HepG2 (cell line): ENCODE measurements around the gene TXNDC11. TPM values are rescaled to one million over a fixed set of nuclear protein-coding genes. Genes with fewer than 3 reads are reported as not detected.

Experiments
- BHLHE40 ChIP-seq: IDR thresholded peaks from 2 replicates; pipeline ENCODE4 v1.6.1; 2011; ENCODE audit warnings: low read length, improper control_type of control experiment
- CBX5 ChIP-seq: sonication (generic); formaldehyde crosslinking; IDR thresholded peaks from 2 replicates; pipeline ENCODE4 v1.4.0; 2020; ENCODE audit warnings: missing genetic modification reagents, borderline replicate concordance
- KAT2B ChIP-seq: fragments of 150-350 bp; IDR thresholded peaks from 2 replicates; pipeline ENCODE4 v1.6.1; 2014; ENCODE audit warnings: low read depth, low read length, borderline replicate concordance
- KLF11 ChIP-seq: IDR thresholded peaks from 2 replicates; pipeline ENCODE4 v1.6.1; 2016; ENCODE audit warnings: missing compliant biosample characterization
- MAX ChIP-seq: IDR thresholded peaks from 2 replicates; pipeline ENCODE4 v1.6.1; 2012; ENCODE audit warnings: inconsistent platforms
- MED1 ChIP-seq: sonication (generic); formaldehyde crosslinking; IDR thresholded peaks from 2 replicates; pipeline ENCODE4 v1.4.0; 2020; ENCODE audit warnings: missing genetic modification reagents
- NFRKB ChIP-seq: fragments of 450-650 bp; IDR thresholded peaks from 2 replicates; pipeline ENCODE4 v1.6.1; 2017
- POLR2A ChIP-seq, 2 experiments: IDR thresholded peaks; 2 replicates each; pipeline ENCODE4 v1.6.1; 2011; ENCODE audit warnings: low read depth in 2 of 2, low read length in 2 of 2, mild to moderate bottlenecking in 1 of 2, moderate library complexity in 1 of 2; ENCODE audit not compliant: insufficient read depth in 1 of 2
- RNF2 ChIP-seq: fragments of 450-650 bp; conservative IDR thresholded peaks from 2 replicates; pipeline ENCODE4 v1.6.1; 2016; ENCODE audit warnings: low read depth
- TFE3 ChIP-seq: IDR thresholded peaks from 2 replicates; pipeline ENCODE4 v1.6.1; 2016
- TSC22D2 ChIP-seq: sonication (generic); formaldehyde crosslinking; IDR thresholded peaks from 2 replicates; pipeline ENCODE4 v1.5.1; 2020; ENCODE audit warnings: missing genetic modification reagents, mild to moderate bottlenecking, borderline replicate concordance
- YY1 ChIP-seq: IDR thresholded peaks from 2 replicates; pipeline ENCODE4 v1.6.1; 2011; ENCODE audit warnings: low read length, low read depth, moderate library complexity, mild to moderate bottlenecking; ENCODE audit not compliant: insufficient read depth, insufficient replicate concordance
- ZNF431 ChIP-seq: sonication (generic); formaldehyde crosslinking; IDR thresholded peaks from 2 replicates; pipeline ENCODE4 v1.9.0; 2022; ENCODE audit warnings: missing genetic modification reagents, low read depth, mild to moderate bottlenecking, borderline replicate concordance
- ZNF460 ChIP-seq: sonication (generic); formaldehyde crosslinking; IDR thresholded peaks from 2 replicates; pipeline ENCODE4 v1.5.1; 2020; ENCODE audit warnings: missing genetic modification reagents, mild to moderate bottlenecking, borderline replicate concordance
- ZNF557 ChIP-seq: sonication (generic); formaldehyde crosslinking; IDR thresholded peaks from 2 replicates; pipeline ENCODE4 v1.4.0; 2020; ENCODE audit warnings: missing genetic modification reagents
- ZNF567 ChIP-seq: sonication (generic); formaldehyde crosslinking; IDR thresholded peaks from 2 replicates; pipeline ENCODE4 v1.8.1; 2023; ENCODE audit warnings: mild to moderate bottlenecking, missing genetic modification reagents, borderline replicate concordance
- ZNF577 ChIP-seq: sonication (generic); formaldehyde crosslinking; IDR thresholded peaks from 2 replicates; pipeline ENCODE4 v1.4.0; 2020; ENCODE audit warnings: mild to moderate bottlenecking, low read depth, missing genetic modification reagents, borderline replicate concordance
- ZNF614 ChIP-seq: IDR thresholded peaks from 2 replicates; pipeline ENCODE4 v1.6.1; 2018; ENCODE audit warnings: missing biosample characterization, missing genetic modification reagents, inconsistent platforms, borderline replicate concordance
- ZNF644 ChIP-seq: IDR thresholded peaks from 2 replicates; pipeline ENCODE4 v1.6.1; 2016; ENCODE audit warnings: low read depth
- ZNF740 ChIP-seq: sonication (generic); formaldehyde crosslinking; IDR thresholded peaks from 2 replicates; pipeline ENCODE4 v1.4.0; 2020; ENCODE audit warnings: missing genetic modification reagents
- ZNF780A ChIP-seq: sonication (generic); formaldehyde crosslinking; IDR thresholded peaks from 2 replicates; pipeline ENCODE4 v1.8.0; 2022; ENCODE audit warnings: mild to moderate bottlenecking, missing genetic modification reagents, moderate library complexity
- ZNF790 ChIP-seq: sonication (generic); formaldehyde crosslinking; IDR thresholded peaks from 2 replicates; pipeline ENCODE4 v1.8.0; 2022; ENCODE audit warnings: missing genetic modification reagents, mild to moderate bottlenecking, borderline replicate concordance
- polyA plus RNA-seq, 8 experiments: library from polyadenylated mRNA; depleted of rRNA in 3 of 8; stranded (reverse) in 7 of 8; unstranded in 1 of 8; fragments of >200 nt; fragmentation: Illumina TruSeq in 4 of 8; extraction: Trizol in 4 of 8; gene quantifications; 2 replicates each; pipeline versions ENCODE4 v1.2.1 to v1.2.3, GENCODE V29; 2011 to 2016; ENCODE audit warnings: low read depth in 4 of 8, missing spikeins in 1 of 8, mixed read lengths in 1 of 8; ENCODE audit not compliant: insufficient read depth in 1 of 8
- total RNA-seq, 5 experiments: library from RNA; depleted of rRNA; stranded (reverse); fragments of >200 nt; fragmentation: Illumina TruSeq; extraction: Trizol; gene quantifications; 2 replicates each; pipeline ENCODE4 v1.2.3, GENCODE V29; 2016; ENCODE audit warnings: low read depth in 1 of 5
- TF ChIP-seq, protein P1 (sequence below): sonication (generic); formaldehyde crosslinking; IDR thresholded peaks from 2 replicates; pipeline ENCODE4 v1.4.0; 2020; ENCODE audit warnings: missing genetic modification reagents
- TF ChIP-seq, protein P2 (sequence below): IDR thresholded peaks from 2 replicates; pipeline ENCODE4 v1.6.1; 2018; ENCODE audit warnings: missing genetic modification reagents

Gene TXNDC11
- total and polyA plus RNA-seq, 2 of the 13 experiments (the other 11 are each of a cell fraction or from before 2014, with no cell fraction given): 74.9 to 123 TPM

GRCh38 chr16:11743308-11744074, 834 bp upstream of the TXNDC11 start (continued):
- TF ChIP-seq KAT2B: no peak
- 0 out of 2 replicates have a peak, but pooled peaks have one; percentile 44 for TF ChIP-seq ZNF431 (CRISPR knock-in tag)
- TF ChIP-seq BHLHE40: peak; percentile 81
- no peak for TF ChIP-seq NFRKB
- TF ChIP-seq MED1: peak; percentile 77
- peak; percentile 97 for TF ChIP-seq ZNF460 (CRISPR knock-in tag)
- TF ChIP-seq, protein P1, sequence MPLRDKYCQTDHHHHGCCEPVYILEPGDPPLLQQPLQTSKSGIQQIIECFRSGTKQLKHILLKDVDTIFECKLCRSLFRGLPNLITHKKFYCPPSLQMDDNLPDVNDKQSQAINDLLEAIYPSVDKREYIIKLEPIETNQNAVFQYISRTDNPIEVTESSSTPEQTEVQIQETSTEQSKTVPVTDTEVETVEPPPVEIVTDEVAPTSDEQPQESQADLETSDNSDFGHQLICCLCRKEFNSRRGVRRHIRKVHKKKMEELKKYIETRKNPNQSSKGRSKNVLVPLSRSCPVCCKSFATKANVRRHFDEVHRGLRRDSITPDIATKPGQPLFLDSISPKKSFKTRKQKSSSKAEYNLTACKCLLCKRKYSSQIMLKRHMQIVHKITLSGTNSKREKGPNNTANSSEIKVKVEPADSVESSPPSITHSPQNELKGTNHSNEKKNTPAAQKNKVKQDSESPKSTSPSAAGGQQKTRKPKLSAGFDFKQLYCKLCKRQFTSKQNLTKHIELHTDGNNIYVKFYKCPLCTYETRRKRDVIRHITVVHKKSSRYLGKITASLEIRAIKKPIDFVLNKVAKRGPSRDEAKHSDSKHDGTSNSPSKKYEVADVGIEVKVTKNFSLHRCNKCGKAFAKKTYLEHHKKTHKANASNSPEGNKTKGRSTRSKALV (CRISPR knock-in tag): no peak
- 0 out of 2 replicates have a peak, but pooled peaks have one; percentile 89 for TF ChIP-seq ZNF790 (CRISPR knock-in tag)
- TF ChIP-seq ZNF644 (CRISPR knock-in tag): peak; percentile 91
- TF ChIP-seq MAX: peak; percentile 95
- TF ChIP-seq ZNF577: no peak
- TF ChIP-seq ZNF740 (CRISPR knock-in tag): 0 out of 2 replicates have a peak, but pooled peaks have one; percentile 47
- no peak; the same call in 1 of the 2 replicates for TF ChIP-seq TSC22D2
- TF ChIP-seq YY1: peak; percentile 71
- TF ChIP-seq CBX5 (CRISPR knock-in tag): peak; percentile 60; the same call in 1 of the 2 replicates
- TF ChIP-seq KLF11 (CRISPR knock-in tag): no peak
- TF ChIP-seq, protein P2, sequence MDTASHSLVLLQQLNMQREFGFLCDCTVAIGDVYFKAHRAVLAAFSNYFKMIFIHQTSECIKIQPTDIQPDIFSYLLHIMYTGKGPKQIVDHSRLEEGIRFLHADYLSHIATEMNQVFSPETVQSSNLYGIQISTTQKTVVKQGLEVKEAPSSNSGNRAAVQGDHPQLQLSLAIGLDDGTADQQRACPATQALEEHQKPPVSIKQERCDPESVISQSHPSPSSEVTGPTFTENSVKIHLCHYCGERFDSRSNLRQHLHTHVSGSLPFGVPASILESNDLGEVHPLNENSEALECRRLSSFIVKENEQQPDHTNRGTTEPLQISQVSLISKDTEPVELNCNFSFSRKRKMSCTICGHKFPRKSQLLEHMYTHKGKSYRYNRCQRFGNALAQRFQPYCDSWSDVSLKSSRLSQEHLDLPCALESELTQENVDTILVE (CRISPR knock-in tag): 0 out of 2 replicates have a peak, but pooled peaks have one; percentile 61
- peak; percentile 43; the same call in 1 of the 2 replicates for TF ChIP-seq ZNF557 (CRISPR knock-in tag)
- peak; percentile 85 for TF ChIP-seq TFE3 (CRISPR knock-in tag)
- TF ChIP-seq RNF2: 0 out of 2 replicates have a peak, but pooled peaks have one; percentile 50
- no peak for TF ChIP-seq ZNF567
- no peak for TF ChIP-seq ZNF780A
- peak; percentile 81 for TF ChIP-seq ZNF614
- peak; percentile 81 to 87 for TF ChIP-seq POLR2A (IDR thresholded peaks at IDR 0.05; ENCODE audit: insufficient read depth in 1 of 2, low read depth in 2 of 2, low read length in 2 of 2)
